AML-193 (cell line): Measurements from ENCODE around the gene LRRC57.

Experiments
- DNase-seq, 2 experiments: peaks; one replicate each; lab custom pipeline; 2025; lab: John Stamatoyannopoulos, UW

The LRRC57 gene

GRCh38 chr15:42491539-42492225 is 56.9 kb downstream of the LRRC57 start:
- no peak for DNase-seq

- peak; percentile 87 to 91 for DNase-seq
These were observed 57.7 kb downstream of the LRRC57 start, which contains the start of gene ZNF106 for GRCh38 chr15:42490671-42491538. Gene ZNF106 (minus strand): TSS chr15:42491141. CDS start chr15:42472289, 18,852 bp downstream.

DNA sequence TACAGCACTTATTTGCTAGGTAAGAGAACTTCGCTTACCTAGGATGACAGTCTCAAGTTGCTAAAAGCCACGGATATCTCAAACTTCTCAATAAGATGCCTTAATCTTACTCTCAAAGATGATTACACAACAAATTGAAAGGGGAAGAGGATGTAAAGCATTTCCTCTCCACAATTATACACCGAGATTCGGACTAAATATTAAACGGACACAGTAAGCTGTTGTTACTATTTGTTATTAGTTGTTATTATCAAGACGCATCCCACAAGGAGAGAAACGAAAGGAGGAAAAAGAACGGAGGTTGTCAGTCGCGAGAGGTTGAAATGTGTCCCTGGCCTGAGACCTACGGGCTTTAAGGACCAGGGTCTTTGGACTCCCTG is 58.3 kb downstream of the LRRC57 start:
- peak; percentile 60 to 62 for DNase-seq
